ENCODE measurements around the gene SIL1.

The SIL1 gene

DNA sequence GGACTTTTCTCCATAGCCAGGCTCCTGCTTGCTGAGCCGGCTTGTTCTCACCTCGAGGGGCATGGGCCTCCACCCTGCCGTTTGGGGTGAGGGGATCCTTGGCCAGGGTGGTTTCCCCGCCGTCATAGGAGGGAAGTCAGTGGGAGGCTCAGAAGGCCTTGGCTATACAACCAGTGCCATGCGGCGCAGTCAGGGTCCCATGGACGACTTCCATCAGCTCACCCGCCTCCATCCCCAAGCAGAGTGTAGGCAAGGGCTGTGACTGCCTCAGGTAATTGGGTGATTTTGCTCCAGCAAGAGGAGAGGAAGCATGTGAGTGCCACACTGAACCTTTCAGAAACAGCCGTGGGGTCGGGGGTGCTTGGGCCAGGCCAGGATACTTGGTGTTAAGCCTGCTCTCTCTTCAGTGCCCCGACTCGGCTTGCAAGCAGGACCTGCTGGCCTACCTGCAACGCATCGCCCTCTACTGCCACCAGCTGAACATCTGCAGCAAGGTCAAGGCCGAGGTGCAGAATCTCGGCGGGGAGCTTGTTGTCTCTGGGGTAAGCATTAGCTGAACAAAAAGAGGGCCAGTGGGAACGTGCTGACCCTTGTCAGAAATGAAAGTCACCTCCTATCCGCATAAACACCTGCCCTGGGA lies 265.9 kb downstream of the SIL1 start:
- TF ChIP-seq, protein P1, sequence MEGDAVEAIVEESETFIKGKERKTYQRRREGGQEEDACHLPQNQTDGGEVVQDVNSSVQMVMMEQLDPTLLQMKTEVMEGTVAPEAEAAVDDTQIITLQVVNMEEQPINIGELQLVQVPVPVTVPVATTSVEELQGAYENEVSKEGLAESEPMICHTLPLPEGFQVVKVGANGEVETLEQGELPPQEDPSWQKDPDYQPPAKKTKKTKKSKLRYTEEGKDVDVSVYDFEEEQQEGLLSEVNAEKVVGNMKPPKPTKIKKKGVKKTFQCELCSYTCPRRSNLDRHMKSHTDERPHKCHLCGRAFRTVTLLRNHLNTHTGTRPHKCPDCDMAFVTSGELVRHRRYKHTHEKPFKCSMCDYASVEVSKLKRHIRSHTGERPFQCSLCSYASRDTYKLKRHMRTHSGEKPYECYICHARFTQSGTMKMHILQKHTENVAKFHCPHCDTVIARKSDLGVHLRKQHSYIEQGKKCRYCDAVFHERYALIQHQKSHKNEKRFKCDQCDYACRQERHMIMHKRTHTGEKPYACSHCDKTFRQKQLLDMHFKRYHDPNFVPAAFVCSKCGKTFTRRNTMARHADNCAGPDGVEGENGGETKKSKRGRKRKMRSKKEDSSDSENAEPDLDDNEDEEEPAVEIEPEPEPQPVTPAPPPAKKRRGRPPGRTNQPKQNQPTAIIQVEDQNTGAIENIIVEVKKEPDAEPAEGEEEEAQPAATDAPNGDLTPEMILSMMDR (IDR thresholded peaks at IDR 0.05) = no peak

DNA sequence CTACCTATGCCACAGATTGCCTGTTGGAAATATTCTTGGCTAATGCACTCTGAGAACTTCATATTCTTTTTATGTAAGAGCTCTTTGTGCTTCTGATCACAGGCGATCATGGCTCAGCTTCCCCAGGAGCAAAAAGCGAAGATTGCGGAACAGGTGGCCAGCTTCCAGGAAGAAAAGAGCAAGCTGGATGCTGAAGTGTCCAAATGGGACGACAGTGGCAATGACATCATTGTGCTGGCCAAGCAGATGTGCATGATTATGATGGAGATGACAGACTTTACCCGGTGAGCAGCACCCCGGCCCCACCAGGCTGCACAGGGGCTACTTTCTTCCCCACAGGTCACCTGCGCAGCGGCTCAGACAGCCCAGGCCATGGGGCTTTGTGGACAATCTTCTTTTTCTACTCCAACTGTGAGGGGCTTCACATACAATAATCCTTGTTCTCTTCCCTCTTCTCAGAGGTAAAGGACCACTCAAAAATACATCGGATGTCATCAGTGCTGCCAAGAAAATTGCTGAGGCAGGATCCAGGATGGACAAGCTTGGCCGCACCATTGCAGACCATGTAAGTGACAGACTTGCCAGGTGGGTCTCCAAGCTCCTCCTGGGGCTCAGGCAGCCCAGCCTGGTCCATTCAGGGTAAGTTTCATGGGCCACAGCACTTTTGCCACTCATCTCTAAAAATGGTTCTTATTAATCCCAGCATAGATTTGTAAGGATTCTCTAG lies 267.6 kb downstream of the SIL1 start:
- Histone ChIP-seq H3K4me3 (no peak overlapping the region), H3K27ac (no peak overlapping the region)
- TF ChIP-seq, protein P1 (IDR thresholded peaks at IDR 0.05) = no peak
- DNase-seq (ENCODE audit: low spot score) = no peak

More for the DNA sequence above, 265.9 kb downstream of the SIL1 start:
- Histone ChIP-seq H3K27ac (no peak overlapping the region), H3K4me3 (no peak overlapping the region)
- no peak for DNase-seq (ENCODE audit: low spot score)

- TF ChIP-seq, protein P1 (IDR thresholded peaks at IDR 0.05) = no peak
- H3K4me3 ChIP-seq = no peak overlapping the region
- H3K27ac ChIP-seq = no peak overlapping the region
- no peak for DNase-seq (ENCODE audit: low spot score)
Measured at GRCh38 chr5:138929571-138929955, 268.6 kb downstream of the SIL1 start.

DNA sequence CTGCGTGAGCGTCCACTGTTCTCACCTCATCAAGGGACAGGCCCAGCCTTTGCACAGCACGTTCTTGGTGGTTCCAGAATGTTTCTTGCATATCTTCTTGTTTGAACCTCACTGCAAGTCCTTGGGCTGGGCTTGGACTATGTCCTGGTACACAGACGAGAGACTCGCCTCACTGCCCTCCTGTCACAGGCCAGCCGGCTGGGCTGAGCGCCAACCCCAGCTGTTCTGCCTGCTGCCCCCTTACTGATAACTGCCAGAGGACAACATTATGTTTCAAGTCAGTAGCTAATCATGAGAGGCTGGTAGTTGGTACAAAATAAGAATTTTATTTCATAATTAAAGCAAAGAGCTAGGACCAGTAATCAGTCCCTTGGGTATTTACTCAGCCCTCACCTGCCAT lies 270.2 kb downstream of the SIL1 start:
- H3K4me3 ChIP-seq = no peak overlapping the region
- H3K27ac ChIP-seq = peak overlapping the region in 1 of 2 donors; percentile 22
- TF ChIP-seq, protein P1 (IDR thresholded peaks at IDR 0.05) = no peak
- DNase-seq (ENCODE audit: low spot score) = peak; percentile 81

DNA sequence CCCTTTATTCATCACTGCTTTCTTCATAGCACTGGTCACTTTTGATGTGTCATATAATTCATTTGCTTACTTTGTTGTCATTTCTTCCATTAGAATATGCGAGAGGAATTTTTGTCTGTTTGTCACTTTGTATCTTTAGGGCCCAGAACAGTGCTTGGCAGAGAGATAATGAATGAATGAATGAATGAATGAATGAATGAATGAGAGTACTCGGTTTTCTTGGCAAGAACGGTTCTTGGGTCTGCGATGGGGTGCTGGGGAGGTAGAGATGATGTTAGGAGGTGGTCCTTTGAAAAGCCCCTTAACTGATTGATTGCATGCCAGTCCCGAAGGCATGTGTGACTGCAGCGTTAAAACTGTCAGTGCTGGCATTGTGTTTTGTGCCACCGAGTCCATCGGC lies 270.6 kb downstream of the SIL1 start:
- DNase-seq (ENCODE audit: low spot score) = no peak
- TF ChIP-seq, protein P1 (IDR thresholded peaks at IDR 0.05) = no peak
- H3K27ac ChIP-seq = peak overlapping the region in 1 of 2 donors; percentile 22

DNA sequence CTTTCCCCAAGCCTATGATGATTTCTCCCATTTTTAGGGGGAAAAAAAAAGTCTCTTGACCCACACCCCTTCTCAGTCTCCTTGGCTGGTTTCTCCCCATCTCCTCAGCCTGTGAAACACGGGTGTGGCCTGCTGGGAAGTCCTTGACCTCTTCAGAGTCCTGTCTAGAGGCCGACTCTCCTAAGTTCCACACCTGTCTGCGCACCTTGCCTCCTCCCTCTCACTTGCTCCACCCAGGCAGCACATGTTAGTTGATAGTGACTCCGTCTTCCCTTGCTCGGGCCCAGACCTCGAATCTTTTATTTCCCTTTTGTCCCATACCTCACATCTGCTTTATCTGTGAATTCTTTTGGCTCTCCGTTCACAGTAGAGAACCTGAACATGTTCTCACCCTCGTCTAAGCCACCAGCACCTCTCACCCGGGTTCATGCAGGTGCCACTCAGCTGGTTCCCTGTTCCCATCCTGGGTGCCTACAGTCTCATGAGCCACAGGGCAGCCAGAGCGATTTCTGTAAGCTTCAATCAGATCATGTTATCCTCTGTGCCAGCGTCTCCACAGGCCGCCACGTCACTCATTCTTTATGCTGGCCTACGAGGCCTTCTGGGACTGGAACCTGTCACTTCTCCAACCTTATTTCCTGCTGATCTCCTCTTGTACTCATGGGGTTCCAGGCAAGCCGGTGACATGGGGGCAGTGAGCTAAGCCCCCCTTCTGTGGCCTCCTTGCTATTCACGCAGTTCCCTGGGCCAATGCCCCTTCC lies 271.3 kb downstream of the SIL1 start:
- H3K4me3 ChIP-seq = no peak overlapping the region
- no peak for DNase-seq (ENCODE audit: low spot score)
- TF ChIP-seq, protein P1 (IDR thresholded peaks at IDR 0.05) = no peak
- peak overlapping the region in 1 of 2 donors; percentile 25 for H3K27ac ChIP-seq

More for the DNA sequence above, 270.6 kb downstream of the SIL1 start:
- no peak overlapping the region for H3K4me3 ChIP-seq
